ENCODE measurements around the gene ARHGEF19.
"Not testable (repeated sequence)": the region's sequence is repeated elsewhere in the genome, so short reads cannot be mapped to it uniquely, and the experiment has no call there.

DNA sequence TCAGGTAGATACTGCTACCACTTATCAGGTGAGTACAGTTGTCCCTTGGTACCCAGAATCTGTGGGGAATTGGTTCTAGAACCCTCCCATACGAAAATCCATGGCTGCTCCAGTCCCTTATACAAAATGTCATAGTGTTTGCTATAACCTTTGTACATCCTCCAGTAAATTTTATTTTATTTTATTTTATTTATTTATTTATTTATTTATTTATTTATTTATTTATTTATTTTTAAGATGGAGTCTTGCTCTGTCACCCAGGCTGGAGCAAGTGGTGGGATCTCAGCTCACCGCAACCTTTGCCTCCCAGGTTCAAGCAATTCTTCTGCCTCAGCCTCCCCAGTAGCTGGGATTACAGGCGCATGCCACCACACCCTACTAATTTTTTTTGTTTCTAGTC, 1.1 kb upstream of the ARHGEF19 start:
- TF ChIP-seq, protein P1, sequence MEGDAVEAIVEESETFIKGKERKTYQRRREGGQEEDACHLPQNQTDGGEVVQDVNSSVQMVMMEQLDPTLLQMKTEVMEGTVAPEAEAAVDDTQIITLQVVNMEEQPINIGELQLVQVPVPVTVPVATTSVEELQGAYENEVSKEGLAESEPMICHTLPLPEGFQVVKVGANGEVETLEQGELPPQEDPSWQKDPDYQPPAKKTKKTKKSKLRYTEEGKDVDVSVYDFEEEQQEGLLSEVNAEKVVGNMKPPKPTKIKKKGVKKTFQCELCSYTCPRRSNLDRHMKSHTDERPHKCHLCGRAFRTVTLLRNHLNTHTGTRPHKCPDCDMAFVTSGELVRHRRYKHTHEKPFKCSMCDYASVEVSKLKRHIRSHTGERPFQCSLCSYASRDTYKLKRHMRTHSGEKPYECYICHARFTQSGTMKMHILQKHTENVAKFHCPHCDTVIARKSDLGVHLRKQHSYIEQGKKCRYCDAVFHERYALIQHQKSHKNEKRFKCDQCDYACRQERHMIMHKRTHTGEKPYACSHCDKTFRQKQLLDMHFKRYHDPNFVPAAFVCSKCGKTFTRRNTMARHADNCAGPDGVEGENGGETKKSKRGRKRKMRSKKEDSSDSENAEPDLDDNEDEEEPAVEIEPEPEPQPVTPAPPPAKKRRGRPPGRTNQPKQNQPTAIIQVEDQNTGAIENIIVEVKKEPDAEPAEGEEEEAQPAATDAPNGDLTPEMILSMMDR (conservative IDR thresholded peaks at IDR 0.05; ENCODE audit: low read depth, low read length), result not testable (repeated sequence)
- not testable (repeated sequence) for TF ChIP-seq EZH2 (IDR thresholded peaks at IDR 0.05; ENCODE audit: low read length, unreplicated experiment)
